Adrenal gland (tissue), 12 donors: ENCODE measurements around the gene ARFGEF3. TPM values are rescaled to one million over a fixed set of nuclear protein-coding genes. Genes with fewer than 3 reads are reported as not detected.
"Not testable (repeated sequence)": the region's sequence is repeated elsewhere in the genome, so short reads cannot be mapped to it uniquely, and the experiment has no call there.

Experiments used
- DNase-seq, 7 donors: peaks; one replicate each; pipeline ENCODE4 v3.0.0-alpha.2; 2019 to 2020
- H3K27ac ChIP-seq, 5 donors: fragments of 200-600 bp; sonication (generic) in 4 of 5; 1 replicate in 3 of 5; 2 replicates in 2 of 5; pipeline versions ENCODE4 v1.5.1 to v1.8.0; 2016 to 2020; ENCODE audit warnings: mild to moderate bottlenecking in 1 of 5
- H3K27me3 ChIP-seq: fragments of 200-600 bp; 2 replicates; pipeline ENCODE4 v1.8.0; 2021
- H3K36me3 ChIP-seq, 2 donors: fragments of 200-600 bp; replicated peaks in 1 of 2; 1 replicate in 1 of 2; 2 replicates in 1 of 2; pipeline versions ENCODE4 v1.5.1 to v1.8.0; 2018 to 2022
- H3K4me1 ChIP-seq, 2 donors: fragments of 200-600 bp; replicated peaks in 1 of 2; 1 replicate in 1 of 2; 2 replicates in 1 of 2; pipeline versions ENCODE4 v1.5.1 to v1.8.0; 2018 to 2021
- H3K4me3 ChIP-seq, 4 donors: fragments of 200-600 bp; sonication (generic) in 3 of 4; one replicate each; pipeline ENCODE4 v1.5.1; 2016 to 2018
- H3K9me3 ChIP-seq, 3 donors: fragments of 200-600 bp; sonication (generic) in 1 of 3; replicated peaks in 1 of 3; 1 replicate in 2 of 3; 2 replicates in 1 of 3; pipeline versions ENCODE4 v1.5.1 to v1.8.0; 2016 to 2021
- CTCF ChIP-seq, 6 experiments: fragments of 450-650 bp in 4 of 6; fragments of 200-600 bp in 2 of 6; sonication (generic) in 1 of 6; IDR thresholded peaks; 1 replicate in 5 of 6; 2 replicates in 1 of 6; pipeline versions ENCODE4 v1.5.1 to v1.8.0; 2016 to 2021; ENCODE audit warnings: antibody characterized with exemption in 6 of 6, mild to moderate bottlenecking in 2 of 6, moderate library complexity in 1 of 6
- POLR2A ChIP-seq, 2 donors: fragments of 450-650 bp; IDR thresholded peaks; one replicate each; pipeline ENCODE4 v1.6.1; 2017; ENCODE audit warnings: antibody characterized with exemption in 2 of 2, mild to moderate bottlenecking in 2 of 2, moderate library complexity in 1 of 2
- WGBS, 4 donors: extraction: QIAGEN DNeasy Blood & Tissue Kit in 2 of 4; methylation state at CpG; one replicate each; pipeline versions ENCODE4 v1.1.5 to v1.1.7; 2013 to 2017; 5-methylcytosine and 5-hydroxymethylcytosine counted together
- intact Hi-C, 2 donors: fragments of 100-400 bp; cut with DNase I; formaldehyde crosslinking; loops; one replicate each; pipeline versions ENCODE4 v1.14.1 to v1.15.0; 2022 to 2023
- polyA plus RNA-seq, 3 donors: library from polyadenylated mRNA; stranded (reverse); fragments of 200-250 nt in 2 of 3; fragments of 350-450 nt in 1 of 3; fragmentation: Illumina TruSeq in 1 of 3; extraction: RNeasy Lipid Tissue Mini Kit (QIAGEN cat#74804) in 1 of 3; gene quantifications; one replicate each; pipeline ENCODE4 v1.2.3, GENCODE V29; 2013 to 2014
- total RNA-seq, 9 donors: library from RNA; depleted of rRNA in 4 of 9; stranded (reverse); fragments of >200 nt in 4 of 9; fragments of 120-200 nt in 1 of 9; fragmentation: NEBNext Ultra II Directional in 1 of 9; extraction: Animal tissue kit (Norgen Biotek cat#: 25700) in 1 of 9; gene quantifications; one replicate each; pipeline versions ENCODE4 v1.1.0 to v1.2.4, GENCODE V29; 2013 to 2023
- donor health status: healthy with polysubstance abuse.
- donor health status: Bipolar disorder and iron deficiency.
- donor health status: DM: yes; HTN: yes; CAD: no.
- donor health status: DM: no; HTN: no; CAD: no.
- donor health status: DM: no; HTN: no; CAD: no.
- donor health status: DM: yes; HTN: yes; CAD: no.

Gene ARFGEF3
- total and polyA plus RNA-seq, 12 donors, result 0.06 to 10.9 (median 0.91) TPM; not detected in 1

GRCh38 chr6:138285800-138286199, 124.1 kb downstream of the ARFGEF3 start:
- no peak overlapping the region for H3K4me3 ChIP-seq
- no peak for DNase-seq
- 77 to 81% (median 80%) methylated on average over 6 of the region's 6 CpGs for WGBS, 4 donors
- no peaks in the 10 kb centered on the region for H3K9me3 ChIP-seq
- no peak overlapping the region for H3K27ac ChIP-seq
- H3K27me3 ChIP-seq, result no peaks in the 10 kb centered on the region
- TF ChIP-seq CTCF (IDR thresholded peaks at IDR 0.05), result no peak
- TF ChIP-seq POLR2A (IDR thresholded peaks at IDR 0.05), result no peak
- no peaks in the 10 kb centered on the region for H3K36me3 ChIP-seq
- H3K4me1 ChIP-seq, result no peaks in the 10 kb centered on the region
- intact Hi-C loops, result loop anchor here (5.0 to 10.0 kb wide), 3 partner anchors 171 to 271 kb away; no protein-coding TSS in a partner anchor

- 91 to 96% (median 93%) methylated on average over 16 to 17 of the region's 17 CpGs for WGBS, 4 donors
- TF ChIP-seq CTCF (IDR thresholded peaks at IDR 0.05) (no peak), POLR2A (IDR thresholded peaks at IDR 0.05) (no peak)
- intact Hi-C loops, result loop anchor here (5.0 to 10.0 kb wide), 3 partner anchors 172 to 272 kb away; no protein-coding TSS in a partner anchor
Observed at GRCh38 chr6:138286698-138287097, 125.0 kb downstream of the ARFGEF3 start.

GRCh38 chr6:138287144-138287955, 125.6 kb downstream of the ARFGEF3 start:
- intact Hi-C loops, result loop anchor here (5.0 to 10.0 kb wide), 3 partner anchors 173 to 273 kb away; no protein-coding TSS in a partner anchor
- TF ChIP-seq CTCF (IDR thresholded peaks at IDR 0.05) (peak; percentile 34 to 62 (median 56)), POLR2A (IDR thresholded peaks at IDR 0.05) (no peak)
- H3K4me1 ChIP-seq, result no peaks in the 10 kb centered on the region
- no peaks in the 10 kb centered on the region for H3K27me3 ChIP-seq
- no peaks in the 10 kb centered on the region for H3K9me3 ChIP-seq
- peak; percentile 33 to 77 (median 55) for DNase-seq
- WGBS, 4 donors, result 73 to 78% (median 77%) methylated on average over 11 of the region's 11 CpGs
- H3K27ac ChIP-seq, result no peak overlapping the region
- no peaks in the 10 kb centered on the region for H3K36me3 ChIP-seq
- no peak overlapping the region for H3K4me3 ChIP-seq

More at GRCh38 chr6:138286698-138287097, 125.0 kb downstream of the ARFGEF3 start:
- Histone ChIP-seq H3K9me3 (no peaks in the 10 kb centered on the region), H3K27me3 (no peaks in the 10 kb centered on the region), H3K4me3 (no peak overlapping the region), H3K36me3 (no peaks in the 10 kb centered on the region), H3K27ac (no peak overlapping the region), H3K4me1 (no peaks in the 10 kb centered on the region)
- DNase-seq, result no peak

GRCh38 chr6:138288428-138289085, 126.8 kb downstream of the ARFGEF3 start:
- H3K4me3 ChIP-seq, result not testable (repeated sequence)
- WGBS, 4 donors, result 85 to 89% (median 87%) methylated on average over 6 of the region's 6 CpGs
- intact Hi-C loops, result loop anchor here (5.0 to 10.0 kb wide), 3 partner anchors 174 to 274 kb away; no protein-coding TSS in a partner anchor

More at GRCh38 chr6:138288428-138289085, 126.8 kb downstream of the ARFGEF3 start:
- DNase-seq, H3K4me1 ChIP-seq, H3K36me3 ChIP-seq, H3K9me3 ChIP-seq, H3K27ac ChIP-seq, H3K27me3 ChIP-seq: not testable (repeated sequence)
